WERI-Rb-1 (cell line): Measurements from ENCODE around the gene ZBTB18.
A peak's percentile ranks its signal among the peaks of the same experiment; 100 is the strongest.

Source experiments
- DNase-seq: peaks from one replicate; pipeline ENCODE4 v3.0.0-alpha.2; 2020
- H3K27ac ChIP-seq: fragments of 250-450 bp; sonication (Bioruptor Pico); 2 replicates; pipeline ENCODE4 v1.5.1; 2020; ENCODE audit warnings: mild to moderate bottlenecking, moderate library complexity
- H3K27me3 ChIP-seq: fragments of 250-450 bp; sonication (Bioruptor Pico); 2 replicates; pipeline ENCODE4 v1.5.1; 2021; ENCODE audit warnings: mild to moderate bottlenecking, low read depth, moderate library complexity; ENCODE audit not compliant: insufficient read depth, severe bottlenecking
- H3K36me3 ChIP-seq: fragments of 250-450 bp; sonication (Bioruptor Pico); 2 replicates; pipeline ENCODE4 v1.5.1; 2020; ENCODE audit warnings: mild to moderate bottlenecking, moderate library complexity
- H3K4me3 ChIP-seq: 2 replicates; pipeline ENCODE4 v1.5.1; 2011; ENCODE audit warnings: low read depth, mild to moderate bottlenecking, control low read depth, low read length
- H3K9me3 ChIP-seq: fragments of 250-450 bp; sonication (Bioruptor Pico); 2 replicates; pipeline ENCODE4 v1.5.1; 2021; ENCODE audit warnings: mild to moderate bottlenecking, moderate library complexity; ENCODE audit not compliant: severe bottlenecking
- CTCF ChIP-seq: IDR thresholded peaks from 2 replicates; pipeline ENCODE4 v1.5.1; 2011; ENCODE audit warnings: low read depth, mild to moderate bottlenecking, control low read depth, inconsistent platforms, low read length

ZBTB18 gene

GRCh38 chr1:244028701-244029100, 22.4 kb upstream of the ZBTB18 start:
- H3K36me3 ChIP-seq: no peaks in the 10 kb centered on the region
- TF ChIP-seq CTCF: no peak
- no peak overlapping the region for H3K4me3 ChIP-seq
- H3K27ac ChIP-seq: no peak overlapping the region
- DNase-seq: no peak
- no peaks in the 10 kb centered on the region for H3K27me3 ChIP-seq
- no peaks in the 10 kb centered on the region for H3K9me3 ChIP-seq

- H3K9me3 ChIP-seq: no peaks in the 10 kb centered on the region
- H3K36me3 ChIP-seq: no peaks in the 10 kb centered on the region
- no peak overlapping the region for H3K4me3 ChIP-seq
- no peak overlapping the region for H3K27ac ChIP-seq
- no peaks in the 10 kb centered on the region for H3K27me3 ChIP-seq
- DNase-seq: no peak
- 0 out of 2 replicates have a peak, but pooled peaks have one; percentile 12 for TF ChIP-seq CTCF
Observed at GRCh38 chr1:244029124-244029523, 22.0 kb upstream of the ZBTB18 start.

- Histone ChIP-seq H3K27ac (peak overlapping the region; percentile 33), H3K4me3 (peak overlapping the region; percentile 17; the same call in 1 of the 2 replicates), H3K36me3 (no peaks in the 10 kb centered on the region), H3K9me3 (no peaks in the 10 kb centered on the region), H3K27me3 (no peaks in the 10 kb centered on the region)
- DNase-seq: peak; percentile 35
- no peak for TF ChIP-seq CTCF
Observed at GRCh38 chr1:244030481-244031040, 20.5 kb upstream of the ZBTB18 start.

- no peak overlapping the region for H3K4me3 ChIP-seq
- no peaks in the 10 kb centered on the region for H3K36me3 ChIP-seq
- DNase-seq: no peak
- H3K27ac ChIP-seq: no peak overlapping the region
- H3K27me3 ChIP-seq: no peaks in the 10 kb centered on the region
- H3K9me3 ChIP-seq: no peaks in the 10 kb centered on the region
- no peak for TF ChIP-seq CTCF
Observed at GRCh38 chr1:244035358-244035757, 15.7 kb upstream of the ZBTB18 start.

GRCh38 chr1:244037252-244037651, 13.8 kb upstream of the ZBTB18 start:
- no peak for TF ChIP-seq CTCF
- H3K9me3 ChIP-seq: no peaks in the 10 kb centered on the region
- H3K27me3 ChIP-seq: no peaks in the 10 kb centered on the region
- no peaks in the 10 kb centered on the region for H3K36me3 ChIP-seq
- no peak overlapping the region for H3K4me3 ChIP-seq
- DNase-seq: no peak
- no peak overlapping the region for H3K27ac ChIP-seq
